HG02623 (cell line): Measurements from ENCODE around the gene VILL.

Experiments
- ATAC-seq: cut with Tn5 transposase; IDR thresholded peaks from one replicate; pipeline ENCODE4 v1.9.1; 2021; ENCODE audit warnings: moderate library complexity; ENCODE audit not compliant: unreplicated experiment

VILL gene

GRCh38 chr3:38016410-38016809 lies 25.8 kb downstream of the VILL start:
- ATAC-seq = no peak

GRCh38 chr3:38016847-38017444 lies 26.4 kb downstream of the VILL start:
- ATAC-seq = no peak

GRCh38 chr3:38017445-38018295 lies 27.1 kb downstream of the VILL start:
- no peak for ATAC-seq

GRCh38 chr3:38018296-38019266 lies 28.0 kb downstream of the VILL start:
- ATAC-seq = no peak

- ATAC-seq = no peak
These were observed 29.2 kb downstream of the VILL start for GRCh38 chr3:38019658-38020341.

GRCh38 chr3:38020342-38020726 lies 29.7 kb downstream of the VILL start:
- no peak for ATAC-seq

GRCh38 chr3:38021196-38021595 lies 30.6 kb downstream of the VILL start:
- ATAC-seq = no peak

- no peak for ATAC-seq
These were observed 31.7 kb downstream of the VILL start for GRCh38 chr3:38022301-38022700.

GRCh38 chr3:38022896-38023709 lies 32.5 kb downstream of the VILL start:
- ATAC-seq = no peak

- ATAC-seq = no peak
These were observed 36.3 kb downstream of the VILL start for GRCh38 chr3:38026856-38027255.

- no peak for ATAC-seq
These were observed 37.2 kb downstream of the VILL start for GRCh38 chr3:38027466-38028465.

- no peak for ATAC-seq
These were observed 38.2 kb downstream of the VILL start for GRCh38 chr3:38028621-38029361.

- no peak for ATAC-seq
These were observed 39.0 kb downstream of the VILL start, which contains the start of gene PLCD1 for GRCh38 chr3:38029400-38030125. Gene PLCD1 (minus strand): TSS chr3:38029642. CDS start chr3:38029539, 103 bp downstream.

- ATAC-seq = no peak
These were observed 39.8 kb downstream of the VILL start for GRCh38 chr3:38030126-38031021.

- ATAC-seq = no peak
These were observed 40.7 kb downstream of the VILL start for GRCh38 chr3:38031022-38031994.
